NCI-H1048 (cell line): Measurements from ENCODE around the gene CIAO2A.
A peak's percentile ranks its signal among the peaks of the same experiment; 100 is the strongest.
"Not testable (repeated sequence)": the region's sequence is repeated elsewhere in the genome, so short reads cannot be mapped to it uniquely, and the experiment has no call there.

Experiments
- DNase-seq: peaks from one replicate; lab custom pipeline; 2025; lab: John Stamatoyannopoulos, UW

The CIAO2A gene

DNA sequence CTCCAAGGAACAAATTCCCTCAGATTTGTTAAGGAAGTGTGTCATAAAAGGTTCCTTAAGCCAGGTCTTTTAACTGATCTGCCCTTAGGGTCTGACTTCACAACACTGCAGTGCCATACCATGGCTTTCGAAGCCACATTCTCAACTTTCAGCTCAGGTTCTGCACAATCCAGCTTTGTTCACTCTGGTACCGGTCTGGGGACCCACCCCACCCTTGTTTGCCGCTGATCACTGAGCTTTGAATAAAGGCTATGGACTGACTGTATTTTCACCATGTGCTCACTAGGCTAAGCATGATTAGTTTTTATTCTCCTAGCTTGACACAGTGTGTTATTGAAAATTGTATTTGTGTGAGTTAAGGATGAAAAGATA is 18.0 kb upstream of the CIAO2A start:
- DNase-seq: no peak

DNA sequence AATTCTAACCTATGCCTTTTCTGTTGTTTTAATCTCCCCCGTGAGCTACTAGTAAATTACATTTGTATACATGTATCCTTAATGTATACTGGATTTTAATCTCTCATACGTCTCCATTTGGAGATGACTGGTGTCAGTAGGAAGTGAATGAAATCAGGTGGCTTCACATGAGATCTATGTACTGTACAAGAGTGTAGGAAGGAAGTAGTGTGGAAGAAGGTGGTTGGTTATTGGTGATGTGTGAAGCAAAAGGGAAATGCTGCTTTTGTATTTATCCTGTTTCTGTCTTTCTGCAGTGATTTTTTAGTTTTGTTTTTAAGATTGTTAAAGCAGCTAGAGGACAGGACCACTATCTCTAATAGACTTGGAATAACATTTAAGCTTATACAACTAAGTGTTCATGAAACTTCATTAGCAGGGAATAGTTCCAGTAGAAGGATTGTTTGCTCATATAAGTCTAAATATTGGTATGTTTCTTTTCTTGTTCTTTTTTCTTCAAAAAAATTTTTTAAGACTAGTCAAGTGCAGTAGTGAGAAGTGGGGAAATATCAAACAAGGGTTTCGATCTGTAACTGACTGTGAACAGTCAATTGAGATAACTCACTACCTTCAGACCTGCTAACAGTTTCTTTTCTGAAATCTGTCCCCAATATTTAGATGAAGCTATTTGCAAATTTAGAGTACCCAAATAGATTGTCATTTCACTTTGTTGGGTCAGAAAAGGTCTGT is 17.5 kb upstream of the CIAO2A start:
- no peak for DNase-seq

DNA sequence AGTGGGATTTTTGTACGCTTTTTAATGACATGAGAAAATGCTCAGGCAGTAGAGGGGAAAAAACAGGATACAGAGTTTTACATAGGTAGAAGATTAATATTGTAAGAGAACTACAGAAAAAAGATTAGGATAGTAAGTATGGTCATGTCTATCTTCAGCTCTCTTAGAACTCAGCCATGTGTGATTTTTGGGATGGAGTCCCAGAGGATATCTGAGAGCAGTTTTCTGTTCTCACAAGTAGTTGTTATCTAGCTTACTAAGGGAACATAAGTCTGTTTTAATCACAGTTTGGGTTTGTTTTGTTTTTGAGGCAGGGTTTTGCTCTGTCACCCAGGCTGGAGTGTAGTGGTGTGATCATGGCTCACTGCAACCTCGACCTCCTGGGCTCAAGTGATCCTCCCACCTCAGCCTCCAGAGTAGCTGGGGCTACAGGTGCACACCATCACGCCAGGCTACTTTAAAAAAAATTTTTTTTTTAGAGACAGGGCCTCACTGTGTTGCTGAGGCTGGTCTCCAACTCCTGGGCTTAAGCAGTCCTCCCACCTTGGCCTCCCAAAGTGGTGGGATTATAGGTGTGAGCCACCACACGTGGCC is 16.6 kb upstream of the CIAO2A start:
- not testable (repeated sequence) for DNase-seq

DNA sequence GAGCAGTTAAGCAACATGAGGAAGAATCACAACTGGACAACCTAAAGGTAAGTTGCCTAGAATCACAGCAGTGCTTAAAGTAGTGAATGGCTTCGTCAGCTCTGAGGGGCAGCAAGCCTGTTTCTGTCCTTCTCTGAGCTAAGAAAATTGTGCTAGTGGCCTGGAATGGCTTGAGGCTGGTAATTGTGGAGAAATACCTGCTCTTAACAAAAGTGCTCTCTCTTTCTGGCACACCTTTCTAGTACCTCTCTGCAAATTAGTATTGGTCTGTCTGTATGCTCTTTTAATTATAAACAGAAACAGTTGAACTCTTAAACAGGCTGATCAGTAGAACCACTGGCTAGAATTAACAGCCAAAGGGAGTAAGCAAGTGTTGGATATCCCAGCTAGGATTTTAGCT is 13.7 kb upstream of the CIAO2A start:
- DNase-seq: no peak

DNA sequence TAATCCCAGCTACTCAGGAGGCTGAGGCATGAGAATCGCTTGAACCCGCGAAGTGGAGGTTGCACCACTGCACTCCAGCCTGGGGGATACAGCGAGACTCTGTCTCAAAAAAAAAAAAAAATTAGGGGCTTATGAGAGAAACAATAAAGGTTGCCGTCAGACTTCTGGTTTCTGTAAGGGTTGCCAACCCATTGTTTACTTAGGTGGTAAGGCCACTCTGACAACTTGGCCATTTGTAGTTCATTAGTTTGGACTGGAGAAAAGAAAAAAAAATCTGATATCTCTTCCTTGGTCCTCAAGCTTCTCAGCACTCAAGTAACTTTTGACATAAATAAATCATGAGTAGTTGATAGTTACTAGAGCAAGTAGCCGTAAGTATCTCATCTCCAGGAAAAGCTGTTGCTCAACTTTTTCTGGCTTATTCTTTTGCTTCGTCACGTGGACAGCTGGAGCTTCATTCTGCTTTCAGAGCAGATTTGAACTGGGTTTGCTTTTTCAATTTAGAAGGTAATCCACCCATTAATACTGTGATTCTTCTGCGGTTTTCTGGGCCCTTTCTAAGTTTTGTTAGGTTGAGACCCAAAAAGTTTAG is 11.6 kb upstream of the CIAO2A start:
- no peak for DNase-seq

DNA sequence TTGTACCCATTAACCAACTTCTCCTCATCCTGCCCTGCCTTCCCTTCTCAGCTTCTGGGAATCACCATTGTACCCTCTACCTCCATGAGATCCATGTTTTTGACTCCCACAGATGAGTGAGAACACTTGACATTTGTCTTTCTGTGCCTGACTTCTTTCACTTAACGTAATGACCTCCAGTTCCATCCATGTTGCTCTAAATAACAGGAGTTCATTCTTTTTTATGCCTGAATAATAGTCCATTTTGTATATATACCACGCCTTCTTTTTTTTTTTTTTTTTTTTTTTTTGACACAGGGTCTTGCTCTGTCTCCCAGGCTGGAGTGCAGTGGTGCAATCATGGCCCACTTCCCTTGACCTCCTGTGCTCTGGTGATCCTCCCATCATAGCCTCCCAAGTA is 8.9 kb upstream of the CIAO2A start:
- no peak for DNase-seq

DNA sequence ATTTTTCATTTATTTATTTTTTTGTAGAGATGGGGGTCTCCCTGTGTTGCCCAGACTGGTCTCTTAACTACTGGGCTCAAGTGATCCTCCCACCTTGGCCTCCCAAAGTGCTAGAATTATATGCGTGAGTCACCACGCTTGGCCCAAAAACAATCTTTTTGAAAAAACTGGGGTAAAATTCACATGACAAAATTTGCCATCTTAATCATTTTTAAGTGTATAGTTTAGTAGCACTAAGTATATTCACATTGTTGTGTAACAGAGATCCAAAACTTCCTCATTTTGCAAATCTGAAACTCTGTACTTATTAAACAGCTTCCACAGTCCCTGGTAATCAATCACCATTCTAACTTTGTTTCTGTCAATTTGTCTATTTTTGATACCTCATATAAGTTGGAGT is 7.3 kb upstream of the CIAO2A start:
- DNase-seq: no peak

DNA sequence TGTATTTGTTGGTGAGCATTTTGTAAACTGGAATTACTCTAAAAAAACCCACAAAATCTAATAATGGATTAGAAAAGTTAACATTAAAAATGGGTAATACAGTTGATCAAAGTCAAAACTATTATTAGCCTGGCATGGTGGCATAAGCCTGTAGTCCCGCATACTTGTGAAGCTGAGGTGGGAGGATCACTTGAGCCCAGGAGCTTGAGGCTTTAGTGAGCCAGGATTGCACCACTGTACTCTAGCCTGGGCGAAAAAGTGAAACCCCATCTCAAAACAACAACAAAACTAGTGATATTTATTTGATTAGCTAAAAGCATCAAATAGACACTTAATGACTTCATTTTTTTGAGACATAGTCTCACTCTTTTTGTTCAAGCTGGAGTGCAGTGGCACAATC is 5.7 kb upstream of the CIAO2A start:
- DNase-seq: no peak

DNA sequence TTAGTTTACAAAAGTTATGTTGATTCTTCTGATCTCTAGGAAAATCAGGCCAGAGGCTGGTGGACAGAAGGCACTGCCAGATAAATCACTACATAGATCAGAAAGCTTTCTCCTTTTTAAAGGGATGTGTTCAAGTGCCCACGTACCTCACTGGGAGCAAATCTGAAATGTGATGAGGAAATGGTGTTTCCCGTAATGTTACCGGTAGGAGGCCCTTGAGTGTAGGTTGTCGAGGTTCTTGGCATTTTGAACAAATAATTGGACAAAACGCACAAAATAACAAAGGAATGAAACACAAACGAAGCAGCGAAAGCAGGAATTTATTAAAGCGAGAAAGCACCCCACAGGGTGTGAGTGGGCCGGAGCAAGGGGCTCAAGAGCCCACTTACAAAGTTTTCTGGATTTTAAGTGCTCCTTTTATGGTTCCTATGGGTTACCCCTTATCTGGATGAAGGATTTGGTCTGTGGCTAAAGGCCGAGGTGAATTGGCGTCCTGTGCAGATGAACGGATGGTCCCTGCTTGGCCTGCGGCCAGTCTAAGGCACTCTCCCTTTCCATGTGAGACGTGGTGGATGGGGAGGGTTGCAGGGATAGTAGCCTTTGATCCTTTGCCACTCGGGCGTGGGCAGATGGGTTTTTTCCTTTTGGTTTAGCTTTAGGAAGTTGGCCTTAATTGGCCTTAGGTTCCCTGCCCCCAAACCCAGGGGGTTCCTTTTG is 3.2 kb upstream of the CIAO2A start:
- no peak for DNase-seq

DNA sequence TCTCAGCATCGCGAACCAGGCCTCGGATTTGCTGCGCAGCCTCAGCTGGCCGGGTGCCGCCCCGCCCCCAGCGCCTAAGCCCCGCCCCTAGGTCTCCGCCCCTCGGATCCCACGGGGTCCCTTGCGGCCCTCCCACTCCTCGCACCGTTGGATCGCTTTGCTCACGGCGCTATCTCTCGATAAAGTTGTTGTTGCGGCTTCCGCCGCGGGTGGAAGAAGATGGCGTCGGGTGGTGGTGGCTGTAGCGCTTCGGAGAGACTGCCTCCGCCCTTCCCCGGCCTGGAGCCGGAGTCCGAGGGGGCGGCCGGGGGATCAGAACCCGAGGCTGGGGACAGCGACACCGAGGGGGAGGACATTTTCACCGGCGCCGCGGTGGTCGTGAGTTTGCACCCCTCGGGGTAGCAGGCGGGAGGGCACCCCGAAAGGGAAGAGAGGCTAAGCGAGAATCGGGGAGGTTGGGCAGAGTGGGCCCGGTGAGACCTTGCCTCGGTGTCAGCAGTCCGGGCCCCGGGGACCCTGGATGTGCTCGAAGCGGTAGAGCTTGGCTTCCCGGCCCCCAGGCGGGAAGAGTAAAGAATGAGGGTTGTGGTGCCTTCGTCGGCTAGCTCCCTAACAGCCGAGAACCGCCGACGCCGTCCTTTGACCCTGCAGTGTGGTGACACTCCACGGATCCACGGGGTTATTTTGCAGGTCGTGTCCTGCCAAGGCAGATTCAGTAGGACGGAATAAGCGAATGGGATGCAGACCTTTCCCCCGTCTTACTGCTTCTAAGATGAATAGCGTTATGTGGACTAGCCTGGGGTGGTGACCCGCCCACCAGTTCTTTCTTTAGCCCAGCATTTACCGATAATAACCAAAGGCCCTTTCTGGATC is 2.4 kb upstream of the CIAO2A start, which contains the start of gene SNX1:
SNX1 (plus strand) TSS at position 188 of the 873 bp plus-strand sequence; CDS start at position 220, 32 bp downstream.
- DNase-seq: peak; percentile 80

DNA sequence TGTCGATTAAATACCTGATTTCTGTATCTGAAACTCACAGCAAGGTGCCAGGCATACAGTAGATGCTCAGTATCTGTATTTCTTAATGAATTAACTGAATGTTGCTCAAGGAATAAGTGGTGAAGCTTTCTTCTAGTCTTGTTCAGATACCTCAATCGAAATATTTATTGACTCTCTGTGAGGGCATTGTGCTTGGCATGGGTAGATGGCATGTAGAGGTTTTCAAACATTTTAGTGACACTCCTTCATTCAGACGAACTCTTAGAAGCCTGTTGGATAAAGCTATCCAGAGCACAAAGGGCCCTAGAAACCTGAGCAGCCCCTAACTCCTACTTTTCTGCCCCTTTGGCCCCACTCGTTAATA is 1.8 kb upstream of the CIAO2A start:
- no peak for DNase-seq

DNA sequence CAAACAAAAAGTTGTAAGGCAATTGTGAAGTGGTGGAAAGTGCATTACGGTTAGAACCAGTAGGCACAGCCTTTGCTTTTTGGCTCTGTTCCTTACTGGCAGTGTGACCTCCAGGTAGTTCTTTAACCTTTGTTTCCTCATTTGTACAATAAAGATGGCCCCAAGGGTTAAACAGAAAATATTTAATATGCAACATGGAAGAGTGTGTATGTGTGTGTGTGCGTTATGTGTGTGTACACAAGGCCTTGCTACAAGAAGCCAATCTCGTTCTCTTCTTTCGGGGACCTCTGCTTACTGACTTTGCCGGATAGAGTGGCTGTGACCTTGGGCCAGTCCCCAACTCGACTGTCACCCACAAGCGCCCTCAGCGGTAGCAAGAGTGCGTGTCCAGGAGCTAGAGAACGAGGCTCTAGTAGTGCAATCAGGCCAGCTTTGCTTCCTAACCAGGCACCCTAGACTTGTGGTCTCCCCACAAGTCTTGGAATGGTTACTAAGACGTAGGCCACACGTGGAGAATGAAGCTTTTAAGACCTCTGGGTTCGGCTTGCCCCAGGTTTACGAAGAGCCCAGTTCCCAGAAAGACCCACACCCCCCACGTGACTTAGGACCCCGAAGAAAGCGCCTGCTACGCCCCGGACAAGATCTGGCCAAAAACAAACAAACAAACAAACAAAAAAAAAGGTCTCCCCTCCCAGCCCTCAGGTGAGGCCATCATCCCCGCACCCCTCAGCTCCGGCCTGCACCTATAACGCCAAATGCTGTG is 593 bp downstream of the CIAO2A start:
- DNase-seq: no peak

DNA sequence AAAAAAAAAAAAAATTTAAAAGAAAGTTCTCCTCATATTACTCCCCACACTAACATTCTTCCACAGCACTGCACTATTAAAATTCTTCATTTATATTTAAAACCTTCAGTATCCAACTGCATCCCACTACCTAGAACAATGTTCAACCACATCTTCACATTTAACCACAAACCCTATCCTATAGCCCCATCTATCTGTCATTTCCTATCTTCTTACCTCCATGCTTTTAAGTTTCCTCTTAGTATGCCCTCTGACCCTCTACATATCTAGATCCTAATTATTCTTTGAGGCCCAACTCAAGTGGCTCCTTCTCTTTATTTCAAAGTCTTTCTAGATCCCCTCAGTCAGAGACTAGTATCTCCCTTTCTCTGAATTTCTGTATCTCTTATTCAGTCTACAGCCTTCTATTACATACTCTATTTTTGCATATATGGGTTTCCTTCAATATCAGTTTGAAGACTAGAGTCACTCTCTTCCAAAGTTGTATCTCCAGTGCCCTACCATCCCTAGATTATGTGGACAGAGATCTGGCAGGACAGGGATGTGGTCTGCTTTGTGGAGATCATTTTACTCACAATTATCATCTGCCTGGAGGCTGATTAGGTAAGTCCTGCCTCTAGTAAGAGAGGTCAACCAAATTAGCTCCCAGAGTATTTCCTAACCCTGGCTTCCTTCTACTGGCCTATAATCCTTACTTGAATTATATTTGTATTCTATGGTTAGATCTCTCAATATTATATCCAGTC is 1.4 kb downstream of the CIAO2A start:
- DNase-seq: no peak

DNA sequence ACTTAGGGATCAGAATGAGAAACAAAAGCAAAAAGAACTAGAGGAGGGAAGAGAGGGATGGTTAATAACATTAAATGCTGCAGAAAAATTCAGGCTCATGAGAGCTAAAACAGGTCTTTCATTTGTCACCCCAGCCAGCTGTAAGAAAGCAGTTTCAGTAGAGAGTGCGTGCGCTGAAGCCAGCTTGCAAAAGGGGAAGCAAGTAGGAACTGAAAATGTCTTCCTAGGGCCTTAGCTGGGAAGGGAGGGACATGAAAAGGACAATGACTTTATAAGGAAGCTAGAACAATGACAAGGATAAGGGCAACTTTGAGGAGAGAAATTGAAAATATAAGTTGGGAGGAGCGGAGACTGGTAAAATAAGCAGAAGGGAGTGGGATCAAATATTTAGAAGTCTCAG is 3.1 kb downstream of the CIAO2A start:
- DNase-seq: no peak

DNA sequence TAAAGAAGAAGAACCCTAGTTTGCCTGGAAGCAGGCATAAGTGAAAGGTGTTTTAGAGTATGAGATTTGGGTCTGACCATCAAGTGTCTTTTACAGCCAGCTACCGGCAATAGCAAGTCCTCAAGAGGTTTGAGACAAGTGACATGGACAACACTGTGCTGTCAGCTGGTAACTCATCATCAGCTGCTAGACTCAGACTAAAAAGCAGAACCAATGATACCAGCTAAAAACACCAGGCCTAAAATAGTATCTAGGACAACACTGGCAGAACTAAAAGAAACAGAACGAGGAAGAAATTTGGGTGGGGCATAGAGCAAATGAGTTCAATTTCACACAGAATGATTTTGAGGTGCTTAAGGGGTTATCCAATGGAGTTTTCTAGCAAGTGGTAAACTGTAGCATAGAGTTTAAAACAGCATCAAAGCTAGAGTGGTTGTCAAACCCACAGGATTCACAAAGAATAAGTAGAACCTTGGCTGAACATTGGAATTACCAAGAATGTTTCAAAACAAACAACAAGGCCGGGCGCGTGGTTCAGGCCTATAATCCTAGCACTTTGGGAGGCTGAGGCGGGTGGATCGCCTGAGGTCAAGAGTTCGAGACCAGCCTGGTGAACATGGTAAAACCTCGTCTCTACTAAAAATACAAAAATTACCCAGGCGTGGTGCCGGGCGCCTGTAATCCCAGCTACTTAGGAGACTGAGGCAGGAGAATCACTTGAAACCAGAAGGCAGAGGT is 3.9 kb downstream of the CIAO2A start:
- DNase-seq: no peak

DNA sequence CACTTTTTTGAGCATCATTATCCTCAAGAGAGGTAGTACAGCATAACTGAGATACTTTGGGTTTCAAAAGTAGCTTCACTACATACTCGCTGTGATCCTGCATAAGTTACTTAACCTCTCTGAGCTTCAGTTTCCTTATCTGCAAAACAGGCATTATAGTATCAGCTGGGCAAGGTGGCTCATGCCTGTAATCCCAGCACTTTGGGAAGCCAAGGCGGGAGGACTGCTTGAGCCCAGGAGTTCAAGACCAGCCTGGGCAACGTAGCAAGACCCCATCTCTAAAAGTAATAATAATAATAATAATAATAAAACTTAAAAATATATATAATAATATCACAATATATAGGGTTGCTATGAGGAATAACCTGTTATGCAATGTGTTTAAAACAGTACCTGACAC is 10.9 kb downstream of the CIAO2A start:
- DNase-seq: no peak

DNA sequence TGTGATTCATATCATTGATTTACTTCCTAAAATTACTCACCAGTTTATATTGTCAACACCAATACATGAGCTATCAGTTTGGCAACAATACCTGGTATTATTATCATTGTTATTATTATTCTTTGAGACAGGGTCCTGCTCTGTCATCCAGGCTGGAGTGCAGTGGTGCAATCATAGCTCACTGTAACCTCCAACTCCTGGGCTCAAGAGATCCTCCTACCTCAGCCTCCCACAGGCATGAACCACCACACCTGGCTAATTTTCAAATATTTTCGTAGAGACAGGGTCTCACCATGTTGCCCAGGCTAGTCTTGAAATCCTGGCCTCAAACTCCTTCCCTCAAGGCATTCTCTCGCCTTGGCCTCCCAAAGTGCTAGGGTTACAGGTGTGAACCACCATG is 20.1 kb downstream of the CIAO2A start:
- DNase-seq: not testable (repeated sequence)

DNA sequence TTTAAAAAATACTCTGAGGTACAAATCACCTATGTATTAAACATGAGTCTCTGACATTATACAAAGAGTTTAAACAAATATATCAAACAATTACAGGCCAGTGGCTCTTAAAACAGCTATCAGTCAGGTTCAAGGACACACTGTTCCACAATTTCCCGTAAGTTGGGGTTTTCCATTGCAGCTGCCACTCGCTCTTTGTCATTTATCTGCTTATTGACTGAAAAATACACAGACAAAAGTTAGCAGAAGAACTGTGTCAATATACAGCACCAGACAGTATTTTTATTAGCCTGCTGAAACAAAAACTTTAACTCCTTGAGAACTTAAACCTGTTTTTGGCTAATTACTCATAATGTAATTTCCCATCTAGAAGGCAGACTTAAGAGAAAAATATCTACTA is 20.8 kb downstream of the CIAO2A start:
- no peak for DNase-seq

DNA sequence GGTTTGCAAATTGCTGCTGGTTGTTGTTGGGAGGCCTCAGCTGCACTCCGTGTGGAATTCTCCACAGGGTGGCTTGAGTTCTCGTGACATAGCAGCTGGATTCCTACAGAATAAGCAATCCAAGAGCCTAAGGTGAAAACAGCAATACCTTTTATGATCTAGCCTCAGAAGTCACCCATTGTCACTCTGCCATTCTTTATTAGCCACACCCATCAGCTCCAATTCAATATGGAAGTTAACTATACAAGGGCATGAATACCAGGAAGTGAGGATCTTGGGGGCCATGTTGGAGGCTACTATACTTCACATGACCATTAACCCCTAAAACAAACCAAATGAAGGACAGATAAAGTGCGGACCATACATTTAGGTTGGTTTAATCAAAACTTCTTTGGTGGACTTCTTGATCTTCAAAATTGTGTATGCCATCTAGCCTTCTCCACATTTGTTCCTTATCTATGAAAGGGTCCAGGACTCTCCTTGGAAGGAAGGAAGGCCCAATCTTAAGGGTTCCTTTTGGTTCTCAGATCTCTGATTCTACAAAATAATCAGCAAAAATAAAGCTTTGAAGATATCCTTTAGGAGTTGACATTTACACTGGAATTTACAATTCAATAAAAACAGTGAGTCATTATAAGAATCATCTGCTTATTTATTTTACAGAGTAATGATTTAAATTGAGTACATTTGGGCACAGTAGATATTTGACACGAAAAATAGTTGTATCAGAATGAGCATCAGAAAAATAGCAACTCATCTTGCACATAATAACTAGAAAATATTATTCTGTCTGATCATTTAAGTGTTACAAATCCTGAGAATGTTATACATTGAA is 21.5 kb downstream of the CIAO2A start:
- no peak for DNase-seq
